MG63 (cell line): ENCODE results near the gene TMEM38A. TPM values are rescaled to one million over a fixed set of nuclear protein-coding genes. Genes with fewer than 3 reads are reported as not detected.
A peak's percentile ranks its signal among the peaks of the same experiment; 100 is the strongest.
"Not testable (repeated sequence)": the region's sequence is repeated elsewhere in the genome, so short reads cannot be mapped to it uniquely, and the experiment has no call there.

ENCODE experiments used
- DNase-seq: peaks from one replicate; pipeline ENCODE4 v3.0.0-alpha.2; 2020
- H3K27me3 ChIP-seq: fragments of 250-450 bp; sonication (Bioruptor Pico); 2 replicates; pipeline ENCODE4 v1.5.1; 2020; ENCODE audit warnings: mild to moderate bottlenecking, moderate library complexity
- H3K36me3 ChIP-seq: fragments of 250-450 bp; sonication (Bioruptor Pico); 2 replicates; pipeline ENCODE4 v1.5.1; 2020; ENCODE audit warnings: mild to moderate bottlenecking, moderate library complexity
- H3K4me3 ChIP-seq: fragments of 250-450 bp; sonication (Bioruptor Pico); 2 replicates; pipeline ENCODE4 v1.5.1; 2020; ENCODE audit warnings: mild to moderate bottlenecking, moderate library complexity
- H3K9me3 ChIP-seq: fragments of 250-450 bp; sonication (Bioruptor Pico); 2 replicates; pipeline ENCODE4 v1.5.1; 2020; ENCODE audit warnings: mild to moderate bottlenecking, moderate library complexity
- total RNA-seq: library from RNA; depleted of rRNA; stranded (reverse); fragments of >200 nt; shearing (Covaris generic); gene quantifications from 2 replicates; pipeline ENCODE4 v1.2.3, GENCODE V29; 2014; ENCODE audit warnings: low replicate concordance

TMEM38A gene
- total RNA-seq, 1 experiment from 2014 or later = 1.8 TPM

- DNase-seq = no peak
- Histone ChIP-seq H3K9me3 (no peaks in the 10 kb centered on the region), H3K36me3 (peaks cover 60% of the 10 kb centered on the region), H3K27me3 (no peaks in the 10 kb centered on the region), H3K4me3 (peak overlapping the region; percentile 93)
These were observed 33.1 kb upstream of the TMEM38A start for GRCh38 chr19:16627928-16628182.

- Histone ChIP-seq H3K36me3 (peaks cover 57% of the 10 kb centered on the region), H3K9me3 (no peaks in the 10 kb centered on the region), H3K27me3 (no peaks in the 10 kb centered on the region)
These were observed 32.6 kb upstream of the TMEM38A start, which contains the start of gene MED26 for GRCh38 chr19:16628183-16628983. Gene MED26 (minus strand): TSS chr19:16628204. CDS start chr19:16627943, 261 bp downstream.

GRCh38 chr19:16628984-16629691, 31.8 kb upstream of the TMEM38A start:
- Histone ChIP-seq H3K36me3 (peaks cover 57% of the 10 kb centered on the region), H3K9me3 (no peaks in the 10 kb centered on the region), H3K4me3 (peak overlapping the region; percentile 93), H3K27me3 (no peaks in the 10 kb centered on the region)
- DNase-seq = no peak

More at GRCh38 chr19:16628183-16628983, 32.6 kb upstream of the TMEM38A start, which contains the start of gene MED26:
- H3K4me3 ChIP-seq = peak within 1 kb of the TSS; percentile 93
- peak; percentile 93 for DNase-seq

GRCh38 chr19:16631465-16631864, 29.5 kb upstream of the TMEM38A start:
- H3K36me3 ChIP-seq = peaks cover 44% of the 10 kb centered on the region
- no peak overlapping the region for H3K4me3 ChIP-seq

DNA sequence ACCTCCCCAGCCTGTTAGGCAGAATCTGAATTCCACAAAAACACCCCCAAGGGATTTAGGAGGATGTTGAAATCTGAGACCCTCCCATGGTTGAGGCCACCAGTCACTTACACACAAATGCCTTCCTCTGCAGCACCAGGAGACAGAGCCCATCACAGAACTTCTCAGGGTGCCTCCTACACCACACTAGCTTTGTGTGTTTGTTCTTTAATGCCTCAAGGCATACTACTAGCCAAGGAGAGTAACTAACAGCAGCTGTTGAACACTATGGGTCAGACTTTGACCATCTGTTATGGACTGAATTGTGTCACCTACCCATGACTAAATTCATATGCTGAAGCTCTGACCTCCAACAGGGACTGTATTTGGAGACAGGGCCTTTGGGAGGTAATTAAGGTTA, 23.4 kb upstream of the TMEM38A start:
- no peak overlapping the region for H3K4me3 ChIP-seq
- H3K9me3 ChIP-seq = no peaks in the 10 kb centered on the region
- no peak for DNase-seq
- H3K27me3 ChIP-seq = no peaks in the 10 kb centered on the region
- H3K36me3 ChIP-seq = peaks cover 69% of the 10 kb centered on the region

More at GRCh38 chr19:16631465-16631864, 29.5 kb upstream of the TMEM38A start:
- DNase-seq = no peak
- no peaks in the 10 kb centered on the region for H3K27me3 ChIP-seq
- H3K9me3 ChIP-seq = no peaks in the 10 kb centered on the region

DNA sequence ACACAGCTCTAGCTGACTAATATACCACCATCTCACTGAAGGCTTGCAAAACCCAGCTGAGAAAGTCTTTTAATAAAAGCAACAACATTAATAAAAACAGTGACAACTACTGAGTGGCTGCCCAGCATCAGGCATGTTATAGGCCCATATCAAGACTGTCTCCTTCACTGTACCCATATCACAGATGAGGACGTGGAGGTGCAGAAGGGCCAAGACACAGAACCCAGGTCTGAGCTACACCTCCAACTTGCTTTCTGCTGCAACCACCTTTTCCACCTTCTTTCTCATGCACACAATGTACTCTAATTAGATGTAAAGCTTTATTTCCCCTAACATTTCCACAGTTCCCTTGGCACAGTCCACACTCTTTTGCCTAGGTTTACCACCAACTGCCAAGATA, 22.3 kb upstream of the TMEM38A start:
- no peak for DNase-seq
- no peaks in the 10 kb centered on the region for H3K9me3 ChIP-seq
- H3K36me3 ChIP-seq = peaks cover 71% of the 10 kb centered on the region
- no peak overlapping the region for H3K4me3 ChIP-seq
- no peaks in the 10 kb centered on the region for H3K27me3 ChIP-seq

GRCh38 chr19:16640951-16641350, 20.0 kb upstream of the TMEM38A start:
- Histone ChIP-seq H3K27me3 (no peaks in the 10 kb centered on the region), H3K4me3 (no peak overlapping the region), H3K36me3 (peaks cover 79% of the 10 kb centered on the region), H3K9me3 (no peaks in the 10 kb centered on the region)
- DNase-seq = no peak

- Histone ChIP-seq H3K4me3 (no peak overlapping the region), H3K36me3 (peaks cover 85% of the 10 kb centered on the region), H3K27me3 (no peaks in the 10 kb centered on the region), H3K9me3 (no peaks in the 10 kb centered on the region)
- DNase-seq = no peak
These were observed 19.2 kb upstream of the TMEM38A start for GRCh38 chr19:16641695-16642094.

DNA sequence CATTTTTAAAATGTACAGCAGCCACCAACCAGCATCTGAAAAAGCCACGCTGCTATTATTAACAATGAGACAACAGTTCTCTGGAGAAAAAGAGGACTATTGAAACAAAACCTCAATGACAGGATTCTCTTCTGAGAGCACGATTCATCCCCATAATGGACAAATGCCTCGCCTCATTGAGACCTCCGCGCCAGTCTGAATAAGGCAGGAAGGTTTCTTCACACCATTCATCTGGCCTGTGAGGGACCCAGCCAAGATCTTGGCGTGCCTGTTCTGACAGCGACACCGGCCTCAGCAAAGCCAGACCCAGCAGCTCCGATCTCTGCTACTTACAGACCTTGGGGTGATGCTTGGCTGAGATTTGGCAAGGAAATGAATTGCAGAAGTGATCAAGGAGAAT, 15.8 kb upstream of the TMEM38A start:
- no peak for DNase-seq
- no peak overlapping the region for H3K4me3 ChIP-seq
- H3K9me3 ChIP-seq = no peaks in the 10 kb centered on the region
- no peaks in the 10 kb centered on the region for H3K27me3 ChIP-seq
- H3K36me3 ChIP-seq = peaks cover 86% of the 10 kb centered on the region

GRCh38 chr19:16649734-16650133, 11.2 kb upstream of the TMEM38A start:
- no peak for DNase-seq
- no peaks in the 10 kb centered on the region for H3K9me3 ChIP-seq
- H3K4me3 ChIP-seq = no peak overlapping the region
- H3K36me3 ChIP-seq = peaks cover 86% of the 10 kb centered on the region
- no peaks in the 10 kb centered on the region for H3K27me3 ChIP-seq

DNA sequence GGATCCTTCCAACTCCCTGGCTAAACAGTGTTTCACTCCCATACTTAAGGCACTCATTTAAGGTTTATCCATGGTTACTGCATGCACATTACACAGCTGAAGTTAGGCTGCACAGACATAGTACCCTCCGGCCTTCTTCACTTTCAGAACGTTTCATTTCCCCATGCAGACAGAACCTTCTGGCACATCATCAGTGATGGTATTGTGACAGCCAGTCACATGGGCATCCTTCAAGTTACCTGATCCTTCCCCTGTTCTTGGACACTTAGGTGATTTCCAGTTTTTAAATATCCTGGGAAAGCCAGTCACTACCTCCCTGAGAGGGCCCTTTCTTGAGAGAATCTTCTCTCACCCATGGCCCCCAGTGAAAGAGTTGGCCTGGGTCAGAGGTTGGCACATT, 10.1 kb upstream of the TMEM38A start:
- H3K27me3 ChIP-seq = no peaks in the 10 kb centered on the region
- H3K9me3 ChIP-seq = no peaks in the 10 kb centered on the region
- no peak overlapping the region for H3K4me3 ChIP-seq
- DNase-seq = no peak
- peaks cover 86% of the 10 kb centered on the region for H3K36me3 ChIP-seq

GRCh38 chr19:16651421-16652188, 9.3 kb upstream of the TMEM38A start:
- not testable (repeated sequence) for DNase-seq

DNA sequence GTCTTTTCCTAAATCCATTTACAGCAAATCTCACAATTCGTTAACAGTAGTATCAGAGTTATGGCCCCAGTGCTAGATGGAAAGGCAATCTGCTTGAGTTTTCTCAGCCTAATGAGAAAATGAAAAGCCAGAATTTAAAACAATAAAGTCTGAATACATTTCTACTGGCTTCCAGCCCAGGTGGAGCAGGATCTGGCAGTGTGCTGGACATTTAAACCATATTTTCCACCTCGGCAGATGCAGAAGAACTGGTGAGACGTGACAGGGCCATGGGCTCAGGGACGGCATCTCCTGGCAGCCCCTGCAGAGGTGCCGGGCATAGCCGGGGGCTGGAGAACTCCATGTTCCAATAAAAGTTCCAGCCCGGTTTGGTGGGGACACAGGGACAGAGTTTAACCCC, 8.1 kb upstream of the TMEM38A start:
- Histone ChIP-seq H3K36me3 (peaks cover 88% of the 10 kb centered on the region), H3K9me3 (no peaks in the 10 kb centered on the region), H3K27me3 (no peaks in the 10 kb centered on the region), H3K4me3 (no peak overlapping the region)
- no peak for DNase-seq

More at GRCh38 chr19:16651421-16652188, 9.3 kb upstream of the TMEM38A start:
- not testable (repeated sequence) for H3K27me3 ChIP-seq, H3K4me3 ChIP-seq, H3K9me3 ChIP-seq
- peaks cover 86% of the 10 kb centered on the region for H3K36me3 ChIP-seq

- Histone ChIP-seq H3K4me3 (no peak overlapping the region), H3K27me3 (no peaks in the 10 kb centered on the region), H3K36me3 (peaks cover 90% of the 10 kb centered on the region), H3K9me3 (no peaks in the 10 kb centered on the region)
- peak; percentile 28 for DNase-seq
These were observed 6.8 kb upstream of the TMEM38A start for GRCh38 chr19:16654140-16654539.

GRCh38 chr19:16654627-16655026, 6.3 kb upstream of the TMEM38A start:
- H3K9me3 ChIP-seq = no peaks in the 10 kb centered on the region
- H3K4me3 ChIP-seq = no peak overlapping the region
- peaks cover 88% of the 10 kb centered on the region for H3K36me3 ChIP-seq
- no peak for DNase-seq
- H3K27me3 ChIP-seq = no peaks in the 10 kb centered on the region

DNA sequence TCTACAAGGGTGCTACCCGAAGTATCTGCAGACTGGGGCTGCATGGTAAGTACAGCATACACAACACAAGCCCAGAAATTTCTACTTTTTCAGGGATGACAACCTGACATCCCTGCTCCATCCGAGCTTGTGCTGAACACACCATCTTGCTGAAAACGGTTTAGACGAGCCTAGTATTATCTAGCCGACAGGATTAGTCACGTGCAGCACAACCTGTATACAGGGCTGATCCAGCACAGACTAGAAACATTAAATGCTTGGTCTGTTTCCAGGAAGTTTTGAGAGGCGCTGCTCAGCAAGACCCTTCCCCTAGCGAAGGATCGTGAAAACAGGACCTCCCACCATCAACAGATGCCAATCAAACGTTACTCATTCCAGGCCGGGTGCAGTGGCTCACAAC, 5.2 kb upstream of the TMEM38A start:
- H3K27me3 ChIP-seq = no peaks in the 10 kb centered on the region
- no peaks in the 10 kb centered on the region for H3K9me3 ChIP-seq
- DNase-seq = no peak
- H3K36me3 ChIP-seq = peaks cover 83% of the 10 kb centered on the region
- H3K4me3 ChIP-seq = no peak overlapping the region

DNA sequence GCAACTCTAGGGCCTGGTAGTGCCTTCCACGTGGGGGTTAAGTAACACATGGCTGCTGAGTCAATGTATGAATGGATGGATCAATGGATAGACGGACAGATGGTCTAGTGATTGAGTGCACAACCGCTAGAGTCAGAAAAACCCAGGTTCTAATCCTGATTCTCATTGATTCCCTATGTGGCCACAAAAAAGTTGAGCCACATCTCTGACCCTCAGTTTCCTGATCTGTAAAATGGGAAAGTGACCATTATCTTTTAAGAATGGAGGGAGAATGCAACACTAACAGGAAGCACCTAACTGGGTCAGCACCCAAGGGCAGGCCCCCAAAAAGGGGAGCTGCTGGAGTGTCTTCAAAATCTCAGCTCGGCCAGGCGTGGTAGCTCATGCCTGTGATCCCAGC, 3.6 kb upstream of the TMEM38A start:
- peaks cover 3% of the 10 kb centered on the region; the same call in 1 of the 2 replicates for H3K27me3 ChIP-seq
- H3K36me3 ChIP-seq = peaks cover 69% of the 10 kb centered on the region
- DNase-seq = no peak
- no peak overlapping the region for H3K4me3 ChIP-seq
- H3K9me3 ChIP-seq = no peaks in the 10 kb centered on the region
